ENCODE data around the gene SESTD1. TPM values are rescaled to one million over a fixed set of nuclear protein-coding genes. Genes with fewer than 3 reads are reported as not detected.

SESTD1 gene
- total and polyA plus RNA-seq, 2 of the 8 experiments (the other 6 are each of a cell fraction or from before 2014, with no cell fraction given) = 5.2 to 49.6 TPM

DNA sequence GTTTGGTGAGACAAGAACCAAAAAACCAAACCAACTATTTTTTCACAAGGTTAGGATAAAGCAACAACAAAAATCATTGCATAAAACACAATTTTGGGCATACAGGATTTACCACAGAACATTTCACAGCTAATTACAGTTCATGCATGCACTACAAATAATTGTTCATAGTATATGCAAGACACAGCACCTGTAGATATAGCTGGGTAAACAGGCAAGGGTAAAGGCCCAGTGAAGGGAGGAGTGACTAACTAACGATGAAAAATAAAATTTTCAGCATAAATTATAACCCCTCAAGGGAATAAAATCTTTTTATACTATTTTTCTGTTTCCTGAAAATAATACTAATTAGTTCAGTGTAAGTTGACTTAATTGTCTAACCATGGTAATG is 141.4 kb downstream of the SESTD1 start:
- Histone ChIP-seq H3K18ac (ENCODE audit: extremely low read depth, low read length) (no peak overlapping the region), H4K5ac (ENCODE audit: insufficient read length, low read depth, low read length) (no peak overlapping the region), H2BK120ac (replicated peaks; ENCODE audit: low read depth, low read length) (no peak overlapping the region), H4K8ac (ENCODE audit: extremely low read depth, insufficient read depth, low read length) (no peak overlapping the region), H4K91ac (replicated peaks; ENCODE audit: insufficient read length, low read length) (no peak overlapping the region), H3K4me2 (ENCODE audit: insufficient read depth in 1 of 2, low read depth in 2 of 2, low read length in 2 of 2) (no peak overlapping the region), H3K9ac (replicated peaks in 1 of 4; ENCODE audit: extremely low read depth in 1 of 4, low read depth in 3 of 4, low read length in 3 of 4) (no peak overlapping the region), H3K27ac (ENCODE audit: low read depth, low read length) (no peak overlapping the region), H3K23me2 (ENCODE audit: low read depth, low read length) (no peaks in the 10 kb centered on the region), H3K79me1 (ENCODE audit: low read depth, low read length) (no peaks in the 10 kb centered on the region), H3K23ac (ENCODE audit: insufficient read length) (no peak overlapping the region), H4K20me1 (replicated peaks in 1 of 2; ENCODE audit: control insufficient read depth in 1 of 2, insufficient read depth in 2 of 2, low read length in 2 of 2) (no peaks in the 10 kb centered on the region), H2BK5ac (ENCODE audit: low read depth, low read length) (no peak overlapping the region), H3K79me2 (ENCODE audit: control insufficient read depth in 1 of 2, insufficient read depth in 2 of 2, low read length in 2 of 2) (no peaks in the 10 kb centered on the region), H3K36me3 (ENCODE audit: control insufficient read depth in 2 of 4, insufficient read depth in 4 of 4, low read length in 3 of 4) (no peaks in the 10 kb centered on the region), H2BK20ac (ENCODE audit: low read length) (no peak overlapping the region), H2BK12ac (ENCODE audit: low read depth, low read length) (no peak overlapping the region), H3K4me1 (replicated peaks in 1 of 4; ENCODE audit: control insufficient read depth in 3 of 4, insufficient read depth in 4 of 4, low read length in 3 of 4) (no peaks in the 10 kb centered on the region), H3K56ac (replicated peaks; ENCODE audit: insufficient read length, low read depth, low read length) (no peak overlapping the region), H3K14ac (ENCODE audit: insufficient read length) (no peak overlapping the region), H2AFZ (ENCODE audit: low read length) (no peak overlapping the region), H2AK5ac (ENCODE audit: low read depth, low read length) (no peak overlapping the region), H3K4me3 (ENCODE audit: extremely low read depth in 1 of 4, insufficient read depth in 2 of 4, low read depth in 3 of 4, low read length in 4 of 4) (no peak overlapping the region), H3K9me3 (ENCODE audit: insufficient read depth in 2 of 2, low read depth in 1 of 2, low read length in 1 of 2) (no peaks in the 10 kb centered on the region), H3K27me3 (replicated peaks in 1 of 4; ENCODE audit: control insufficient read depth in 3 of 4, extremely low read depth in 1 of 4, insufficient read depth in 3 of 4, low read length in 3 of 4) (no peaks in the 10 kb centered on the region), H2BK15ac (ENCODE audit: low read length) (no peak overlapping the region), H3K4ac (replicated peaks; ENCODE audit: insufficient read length, low read depth, low read length) (no peak overlapping the region)
- POLR2A ChIA-PET (ENCODE audit: partially characterized antibody) = no interaction called here
- FAIRE-seq (no peak), DNase-seq (ENCODE audit: low read depth in 1 of 2, low spot score in 2 of 2) (no peak)
- 92% methylated on average over 1 of the region's 1 CpG; no CpG with 5 or more reads in 1 of the 2 experiments for WGBS, 2 experiments (ENCODE audit: extremely low coverage in 1 of 2, insufficient coverage in 1 of 2, insufficient read length in 1 of 2, insufficient replicate concordance in 2 of 2, low coverage in 1 of 2, low lambda C conversion rate in 2 of 2, missing lambda C conversion rate in 1 of 2)
- CTCF ChIA-PET (ENCODE audit: partially characterized antibody) = interaction anchor here (0.9 kb wide), 1 partner anchor 12 kb away, joined by 3 read pairs; no protein-coding TSS in a partner anchor
- TF ChIP-seq CREB1 (IDR thresholded peaks at IDR 0.05) = no peak
- TF ChIP-seq KDM4A (IDR thresholded peaks at IDR 0.05; ENCODE audit: low read depth, low read length, severe bottlenecking) = no peak
- TF ChIP-seq CBX8 (IDR thresholded peaks at IDR 0.05; ENCODE audit: borderline replicate concordance, low read depth, low read length) = no peak
- TF ChIP-seq POU5F1 (IDR thresholded peaks at IDR 0.05; ENCODE audit: low read depth, low read length) = no peak
- TF ChIP-seq RBBP5 (IDR thresholded peaks at IDR 0.05; ENCODE audit: borderline replicate concordance, low read depth, low read length) = no peak
- no peak for TF ChIP-seq CTBP2 (IDR thresholded peaks at IDR 0.05; ENCODE audit: borderline replicate concordance, insufficient read depth, insufficient read length, low read length)
- no peak for TF ChIP-seq BRCA1 (IDR thresholded peaks at IDR 0.05; ENCODE audit: low read depth, low read length)
- no peak for TF ChIP-seq BACH1 (IDR thresholded peaks at IDR 0.05; ENCODE audit: low read length)
- TF ChIP-seq TAF7 (optimal IDR thresholded peaks at IDR 0.05; ENCODE audit: borderline replicate concordance, low read depth, low read length) = no peak
- TF ChIP-seq RFX5 (IDR thresholded peaks at IDR 0.05; ENCODE audit: borderline replicate concordance, low read depth, low read length) = no peak
- no peak for TF ChIP-seq SRF (IDR thresholded peaks at IDR 0.05; ENCODE audit: low read depth, low read length)
- no peak for TF ChIP-seq RXRA (IDR thresholded peaks at IDR 0.05; ENCODE audit: insufficient read depth, low read depth, low read length)
- TF ChIP-seq YY1 (IDR thresholded peaks at IDR 0.05; ENCODE audit: low read depth, low read length) = no peak
- no peak for TF ChIP-seq FOSL1 (IDR thresholded peaks at IDR 0.05; ENCODE audit: insufficient read depth, low read depth, low read length)
- no peak for TF ChIP-seq JUN (IDR thresholded peaks at IDR 0.05; ENCODE audit: low read depth, low read length)
- TF ChIP-seq MAX (IDR thresholded peaks at IDR 0.05) = no peak
